Neuron (in vitro differentiated cells): Measurements from ENCODE around the gene REXO1.

Experiments
- H2AFZ ChIP-seq: one replicate; pipeline ENCODE4 v1.6.1; 2013; ENCODE audit warnings: low read depth, mild to moderate bottlenecking, inconsistent platforms, low read length, moderate library complexity
- H3K27me3 ChIP-seq: one replicate; pipeline ENCODE4 v1.6.1; 2013; ENCODE audit warnings: low read length; ENCODE audit not compliant: insufficient read depth
- H3K36me3 ChIP-seq: one replicate; pipeline ENCODE4 v1.6.1; 2013; ENCODE audit warnings: low read length; ENCODE audit not compliant: insufficient read depth
- H3K4me1 ChIP-seq: one replicate; pipeline ENCODE4 v1.6.1; 2013; ENCODE audit warnings: low read length; ENCODE audit not compliant: insufficient read depth
- H3K4me3 ChIP-seq: 2 replicates; pipeline ENCODE4 v1.5.1; 2013; ENCODE audit warnings: mild to moderate bottlenecking, low read length, moderate library complexity
- H3K9me3 ChIP-seq: one replicate; pipeline ENCODE4 v1.6.1; 2013; ENCODE audit warnings: low read length

The REXO1 gene

GRCh38 chr19:1779574-1779973, 68.7 kb downstream of the REXO1 start:
- H3K36me3 ChIP-seq = no peaks in the 10 kb centered on the region
- H3K4me3 ChIP-seq = no peak overlapping the region
- H3K27me3 ChIP-seq = peaks cover 64% of the 10 kb centered on the region
- H3K9me3 ChIP-seq = peaks cover 28% of the 10 kb centered on the region
- H3K4me1 ChIP-seq = peaks cover 2% of the 10 kb centered on the region
- H2AFZ ChIP-seq = no peak overlapping the region

GRCh38 chr19:1777149-1777548, 71.1 kb downstream of the REXO1 start:
- Histone ChIP-seq H3K9me3 (peaks cover 31% of the 10 kb centered on the region), H2AFZ (no peak overlapping the region), H3K4me3 (no peak overlapping the region), H3K4me1 (peaks cover 2% of the 10 kb centered on the region), H3K36me3 (no peaks in the 10 kb centered on the region), H3K27me3 (peaks cover 67% of the 10 kb centered on the region)

- Histone ChIP-seq H2AFZ (no peak overlapping the region), H3K4me3 (no peak overlapping the region), H3K36me3 (no peaks in the 10 kb centered on the region), H3K27me3 (peaks cover 67% of the 10 kb centered on the region), H3K4me1 (peaks cover 2% of the 10 kb centered on the region), H3K9me3 (peaks cover 28% of the 10 kb centered on the region)
These were observed 71.6 kb downstream of the REXO1 start for GRCh38 chr19:1776606-1777147.

GRCh38 chr19:1775951-1776605, 72.2 kb downstream of the REXO1 start:
- H3K27me3 ChIP-seq = peaks cover 70% of the 10 kb centered on the region
- peaks cover 2% of the 10 kb centered on the region for H3K4me1 ChIP-seq
- peaks cover 28% of the 10 kb centered on the region for H3K9me3 ChIP-seq
- H2AFZ ChIP-seq = no peak overlapping the region
- H3K36me3 ChIP-seq = no peaks in the 10 kb centered on the region
- H3K4me3 ChIP-seq = no peak overlapping the region

- Histone ChIP-seq H3K9me3 (peaks cover 28% of the 10 kb centered on the region), H3K4me1 (peaks cover 2% of the 10 kb centered on the region), H2AFZ (no peak overlapping the region), H3K4me3 (no peak overlapping the region), H3K36me3 (no peaks in the 10 kb centered on the region), H3K27me3 (peaks cover 66% of the 10 kb centered on the region)
These were observed 73.1 kb downstream of the REXO1 start for GRCh38 chr19:1774989-1775772.

- H2AFZ ChIP-seq = no peak overlapping the region
- no peaks in the 10 kb centered on the region for H3K36me3 ChIP-seq
- peaks cover 55% of the 10 kb centered on the region for H3K27me3 ChIP-seq
These were observed 75.1 kb downstream of the REXO1 start for GRCh38 chr19:1773184-1773583.

GRCh38 chr19:1770866-1771576, 77.3 kb downstream of the REXO1 start:
- no peak overlapping the region for H2AFZ ChIP-seq
- H3K36me3 ChIP-seq = no peaks in the 10 kb centered on the region
- peaks cover 55% of the 10 kb centered on the region for H3K27me3 ChIP-seq
- no peaks in the 10 kb centered on the region for H3K4me1 ChIP-seq
- peaks cover 27% of the 10 kb centered on the region for H3K9me3 ChIP-seq
- no peak overlapping the region for H3K4me3 ChIP-seq

More at GRCh38 chr19:1773184-1773583, 75.1 kb downstream of the REXO1 start:
- no peak overlapping the region for H3K4me3 ChIP-seq
- no peaks in the 10 kb centered on the region for H3K4me1 ChIP-seq
- peaks cover 30% of the 10 kb centered on the region for H3K9me3 ChIP-seq

- Histone ChIP-seq H2AFZ (no peak overlapping the region), H3K4me1 (peaks cover 3% of the 10 kb centered on the region), H3K36me3 (no peaks in the 10 kb centered on the region), H3K9me3 (peaks cover 20% of the 10 kb centered on the region), H3K4me3 (no peak overlapping the region), H3K27me3 (peaks cover 59% of the 10 kb centered on the region)
These were observed 78.7 kb downstream of the REXO1 start for GRCh38 chr19:1769645-1769985.

- Histone ChIP-seq H3K4me3 (no peak overlapping the region), H3K27me3 (peaks cover 59% of the 10 kb centered on the region), H2AFZ (no peak overlapping the region), H3K4me1 (peaks cover 3% of the 10 kb centered on the region), H3K36me3 (no peaks in the 10 kb centered on the region), H3K9me3 (peaks cover 15% of the 10 kb centered on the region)
These were observed 79.2 kb downstream of the REXO1 start for GRCh38 chr19:1768918-1769644.

- no peak overlapping the region for H3K4me3 ChIP-seq
- no peaks in the 10 kb centered on the region for H3K36me3 ChIP-seq
- peaks cover 3% of the 10 kb centered on the region for H3K4me1 ChIP-seq
- peaks cover 9% of the 10 kb centered on the region for H3K9me3 ChIP-seq
- H2AFZ ChIP-seq = no peak overlapping the region
- peaks cover 59% of the 10 kb centered on the region for H3K27me3 ChIP-seq
These were observed 80.0 kb downstream of the REXO1 start for GRCh38 chr19:1768248-1768647.

GRCh38 chr19:1767464-1767933, 80.8 kb downstream of the REXO1 start:
- peaks cover 60% of the 10 kb centered on the region for H3K27me3 ChIP-seq
- no peak overlapping the region for H3K4me3 ChIP-seq
- H2AFZ ChIP-seq = no peak overlapping the region
- peaks cover 3% of the 10 kb centered on the region for H3K4me1 ChIP-seq
- H3K36me3 ChIP-seq = no peaks in the 10 kb centered on the region
- peaks cover 7% of the 10 kb centered on the region for H3K9me3 ChIP-seq

- Histone ChIP-seq H3K27me3 (peaks cover 67% of the 10 kb centered on the region), H3K9me3 (peaks cover 5% of the 10 kb centered on the region)
These were observed 81.4 kb downstream of the REXO1 start for GRCh38 chr19:1766800-1767352.

More at GRCh38 chr19:1766800-1767352, 81.4 kb downstream of the REXO1 start:
- no peak overlapping the region for H2AFZ ChIP-seq
- no peak overlapping the region for H3K4me3 ChIP-seq
- H3K4me1 ChIP-seq = peaks cover 3% of the 10 kb centered on the region
- no peaks in the 10 kb centered on the region for H3K36me3 ChIP-seq
